MCF 10A (cell line): ENCODE measurements around the gene MBOAT7. TPM values are rescaled to one million over a fixed set of nuclear protein-coding genes. Genes with fewer than 3 reads are reported as not detected.

Source experiments
- BruUV-seq: library from RNA; stranded (reverse); fragments of 400-500 nt; replicated peaks from 2 replicates; lab custom pipeline; 2021; lab: Mats Ljungman, UMichigan
- CTCF ChIA-PET: fragments of 300-600 bp; sonication (Branson Sonifier 250); formaldehyde crosslinking; extraction: SDS; loops from one replicate; lab custom pipeline; 2021; ENCODE audit warnings: antibody characterized with exemption, inconsistent platforms; lab: Yijun Ruan, JAX
- POLR2A ChIA-PET: fragments of 300-600, 350-650 bp; sonication (Branson Sonifier 250); formaldehyde crosslinking; extraction: SDS; loops from one replicate; lab custom pipeline; 2020; ENCODE audit warnings: antibody characterized with exemption, inconsistent platforms; lab: Yijun Ruan, JAX
- DNase-seq: peaks from one replicate; pipeline ENCODE4 v3.0.0-alpha.2; 2018; ENCODE audit not compliant: unreplicated experiment
- H3K27ac Mint-ChIP-seq: one replicate; pipeline ENCODE4 v1.8.0; 2022; ENCODE audit warnings: mild to moderate bottlenecking, low read depth, mixed read lengths; ENCODE audit not compliant: unreplicated experiment
- H3K27me3 Mint-ChIP-seq: one replicate; pipeline ENCODE4 v1.8.0; 2022; ENCODE audit warnings: mixed read lengths; ENCODE audit not compliant: insufficient read depth, unreplicated experiment
- H3K36me3 Mint-ChIP-seq: one replicate; pipeline ENCODE4 v1.8.0; 2022; ENCODE audit warnings: mild to moderate bottlenecking, moderate library complexity, mixed read lengths; ENCODE audit not compliant: insufficient read depth, unreplicated experiment
- H3K4me1 Mint-ChIP-seq: one replicate; pipeline ENCODE4 v1.8.0; 2022; ENCODE audit warnings: mixed read lengths; ENCODE audit not compliant: insufficient read depth, unreplicated experiment
- H3K4me3 Mint-ChIP-seq: one replicate; pipeline ENCODE4 v1.8.0; 2022; ENCODE audit warnings: mild to moderate bottlenecking, moderate library complexity, mixed read lengths; ENCODE audit not compliant: unreplicated experiment
- H3K9me3 Mint-ChIP-seq: one replicate; pipeline ENCODE4 v1.8.0; 2022; ENCODE audit warnings: mixed read lengths; ENCODE audit not compliant: unreplicated experiment
- CTCF ChIP-seq: fragments of 200-600 bp; IDR thresholded peaks from one replicate; pipeline ENCODE4 v1.8.0; 2022; ENCODE audit warnings: antibody characterized with exemption, mild to moderate bottlenecking; ENCODE audit not compliant: unreplicated experiment
- intact Hi-C: fragments of 100-400 bp; cut with micrococcal nuclease; formaldehyde crosslinking; loops from 2 replicates; pipeline ENCODE4 v1.14.1; 2022
- total RNA-seq: library from RNA; stranded (reverse); gene quantifications from 2 replicates; pipeline ENCODE4 v1.2.3, GENCODE V29; 2022

Gene MBOAT7
- total RNA-seq, 1 experiment from 2014 or later, result 43.8 TPM

- BruUV-seq, result no TSS peak
- TF ChIP-seq CTCF, result no peak
- ChIA-PET CTCF (interaction anchor here (0.6 to 1.3 kb wide), 2 partner anchors 45 to 1374 kb away, joined by 3 read pairs; no protein-coding TSS in a partner anchor), POLR2A (interaction anchor here (0.9 to 1.4 kb wide), 2 partner anchors 8 to 13 kb away, joined by 3 to 4 read pairs; partner anchors contain the start of genes CNOT3, PRPF31 and TFPT)
- peaks cover 63% of the 10 kb centered on the region for H3K36me3 Mint-ChIP-seq
- no peak overlapping the region for H3K4me3 Mint-ChIP-seq
- intact Hi-C loops, result no loop called here
- H3K27ac Mint-ChIP-seq, result no peak overlapping the region
- DNase-seq, result no peak
- no peaks in the 10 kb centered on the region for H3K4me1 Mint-ChIP-seq
- no peaks in the 10 kb centered on the region for H3K9me3 Mint-ChIP-seq
- no peaks in the 10 kb centered on the region for H3K27me3 Mint-ChIP-seq
These were observed 65.7 kb downstream of the MBOAT7 start for GRCh38 chr19:54123682-54124081.

Other genes with a start within 250 kb of the MBOAT7 start
- 0.16 TPM in 1 of 2 replicates, not detected in the other for gene CACNG8, start 226.6 kb downstream of the MBOAT7 start, total RNA-seq
- gene CACNG6, start 197.9 kb downstream of the MBOAT7 start, total RNA-seq, result not detected in 2 replicates
- not detected in 2 replicates for gene VSTM1, start 125.7 kb downstream of the MBOAT7 start, total RNA-seq
- gene TARM1, start 108.2 kb downstream of the MBOAT7 start, total RNA-seq, result not detected in 2 replicates
- gene OSCAR, start 88.8 kb downstream of the MBOAT7 start, total RNA-seq, result 2.9 and 9.2 TPM in 2 replicates
- gene NDUFA3, start 86.7 kb downstream of the MBOAT7 start, total RNA-seq, result 111 and 128 TPM in 2 replicates
- gene TFPT, start 73.9 kb downstream of the MBOAT7 start, total RNA-seq, result 15.6 and 22.8 TPM in 2 replicates
- gene PRPF31, start 73.8 kb downstream of the MBOAT7 start, total RNA-seq, result 52.8 and 59.7 TPM in 2 replicates
- gene CNOT3, start 51.8 kb downstream of the MBOAT7 start, total RNA-seq, result 63.2 and 80.5 TPM in 2 replicates
- gene LENG1, start 29.9 kb downstream of the MBOAT7 start, total RNA-seq, result 6.1 and 8.2 TPM in 2 replicates
- 3.7 and 6.1 TPM in 2 replicates for gene TMC4, start 16.4 kb downstream of the MBOAT7 start, total RNA-seq
- gene TSEN34, start 1.7 kb upstream of the MBOAT7 start, total RNA-seq, result 28.0 and 40.1 TPM in 2 replicates
- 1,356 and 1,735 TPM in 2 replicates for gene RPS9, start 11.3 kb upstream of the MBOAT7 start, total RNA-seq
- gene LILRB3, start 33.4 kb upstream of the MBOAT7 start, total RNA-seq, result not detected in 2 replicates
- not detected in 2 replicates for gene LILRA6, start 53.2 kb upstream of the MBOAT7 start, total RNA-seq
- not detected in 2 replicates for gene LILRB5, start 67.7 kb upstream of the MBOAT7 start, total RNA-seq
- not detected in 2 replicates for gene LILRB2, start 91.5 kb upstream of the MBOAT7 start, total RNA-seq
- gene LILRA5, start 123.6 kb upstream of the MBOAT7 start, total RNA-seq, result not detected in 2 replicates
- not detected in 2 replicates for gene LILRA4, start 149.6 kb upstream of the MBOAT7 start, total RNA-seq
- gene LAIR1, start 175.4 kb upstream of the MBOAT7 start, total RNA-seq, result not detected in 2 replicates
- gene TTYH1, start 225.9 kb upstream of the MBOAT7 start, total RNA-seq, result not detected in 2 replicates